H9 (cell line): ENCODE data around the gene EFNB3. TPM values are rescaled to one million over a fixed set of nuclear protein-coding genes. Genes with fewer than 3 reads are reported as not detected.

Experiments
- DNase-seq: peaks from one replicate; pipeline ENCODE4 v3.0.0-alpha.2; 2017
- H2AFZ ChIP-seq: one replicate; pipeline ENCODE4 v1.6.1; 2013; ENCODE audit warnings: mild to moderate bottlenecking, low read length, control low read depth, moderate library complexity
- H2AK5ac ChIP-seq: 2 replicates; pipeline ENCODE4 v1.6.1; 2013; ENCODE audit warnings: low read length, control low read depth, mixed read lengths; ENCODE audit not compliant: insufficient read length
- H2BK120ac ChIP-seq: one replicate; pipeline ENCODE4 v1.6.1; 2013; ENCODE audit warnings: low read depth, mild to moderate bottlenecking, low read length, control low read depth, inconsistent platforms; ENCODE audit not compliant: poor library complexity, severe bottlenecking
- H2BK12ac ChIP-seq: 2 replicates; pipeline ENCODE4 v1.6.1; 2013; ENCODE audit warnings: low read length, control low read depth, mixed read lengths, low read depth; ENCODE audit not compliant: insufficient read length
- H2BK15ac ChIP-seq: 2 replicates; pipeline ENCODE4 v1.6.1; 2013; ENCODE audit warnings: low read depth, low read length, control low read depth
- H2BK20ac ChIP-seq: one replicate; pipeline ENCODE4 v1.6.1; 2013; ENCODE audit warnings: low read depth, mild to moderate bottlenecking, low read length, control low read depth, inconsistent platforms; ENCODE audit not compliant: poor library complexity, severe bottlenecking
- H2BK5ac ChIP-seq: 2 replicates; pipeline ENCODE4 v1.6.1; 2013; ENCODE audit warnings: low read length, control low read depth, mixed read lengths; ENCODE audit not compliant: insufficient read length
- H3K14ac ChIP-seq: 2 replicates; pipeline ENCODE4 v1.6.1; 2013; ENCODE audit warnings: low read length, control low read depth; ENCODE audit not compliant: insufficient read depth
- H3K18ac ChIP-seq: 2 replicates; pipeline ENCODE4 v1.6.1; 2013; ENCODE audit warnings: low read depth, mild to moderate bottlenecking, mixed read lengths, low read length, control low read depth; ENCODE audit not compliant: insufficient read length
- H3K23ac ChIP-seq: 2 replicates; pipeline ENCODE4 v1.6.1; 2013; ENCODE audit warnings: low read length, control low read depth, mixed read lengths, low read depth; ENCODE audit not compliant: insufficient read length
- H3K23me2 ChIP-seq: 2 replicates; pipeline ENCODE4 v1.6.1; 2013; ENCODE audit warnings: low read depth, mild to moderate bottlenecking, mixed read lengths, low read length, control low read depth; ENCODE audit not compliant: insufficient read length, poor library complexity, severe bottlenecking
- H3K27ac ChIP-seq: 2 replicates; pipeline ENCODE4 v1.5.1; 2013; ENCODE audit warnings: low read length, control low read depth, mixed read lengths, low read depth; ENCODE audit not compliant: insufficient read length
- H3K27me3 ChIP-seq: 2 replicates; pipeline ENCODE4 v1.6.1; 2013; ENCODE audit warnings: low read length, control low read depth, inconsistent platforms; ENCODE audit not compliant: insufficient read depth
- H3K4ac ChIP-seq: 2 replicates; pipeline ENCODE4 v1.6.1; 2013; ENCODE audit warnings: low read depth, mild to moderate bottlenecking, control low read depth, inconsistent platforms, low read length, moderate library complexity
- H3K4me1 ChIP-seq: 2 replicates; pipeline ENCODE4 v1.6.1; 2013; ENCODE audit warnings: low read length, control low read depth, inconsistent platforms; ENCODE audit not compliant: insufficient read depth
- H3K4me2 ChIP-seq: 2 replicates; pipeline ENCODE4 v1.6.1; 2013; ENCODE audit warnings: low read length, control low read depth, mixed read lengths; ENCODE audit not compliant: insufficient read length, insufficient read depth
- H3K56ac ChIP-seq: 2 replicates; pipeline ENCODE4 v1.6.1; 2013; ENCODE audit warnings: low read depth, mild to moderate bottlenecking, mixed read lengths, low read length, control low read depth; ENCODE audit not compliant: insufficient read length
- H3K79me1 ChIP-seq: 2 replicates; pipeline ENCODE4 v1.6.1; 2013; ENCODE audit warnings: low read depth, mild to moderate bottlenecking, moderate library complexity, low read length, control low read depth, inconsistent platforms; ENCODE audit not compliant: insufficient read depth, poor library complexity, severe bottlenecking
- H3K79me2 ChIP-seq: 2 replicates; pipeline ENCODE4 v1.6.1; 2013; ENCODE audit warnings: low read length, control low read depth, inconsistent platforms; ENCODE audit not compliant: insufficient read depth
- H3K9ac ChIP-seq: 2 replicates; pipeline ENCODE4 v1.6.1; 2013; ENCODE audit warnings: low read length, control low read depth, mixed read lengths; ENCODE audit not compliant: insufficient read length; ENCODE audit errors: extremely low read depth
- H3K9me3 ChIP-seq: one replicate; pipeline ENCODE4 v1.6.1; 2013; ENCODE audit warnings: low read depth, low read length, inconsistent platforms; ENCODE audit not compliant: control insufficient read depth
- H3T11ph ChIP-seq: one replicate; pipeline ENCODE4 v1.6.1; 2013; ENCODE audit warnings: mild to moderate bottlenecking, low read length, control low read depth, inconsistent platforms
- H4K20me1 ChIP-seq: one replicate; pipeline ENCODE4 v1.6.1; 2013; ENCODE audit not compliant: control insufficient read depth, insufficient read length, insufficient read depth
- H4K5ac ChIP-seq: 2 replicates; pipeline ENCODE4 v1.6.1; 2013; ENCODE audit warnings: low read depth, mild to moderate bottlenecking, mixed read lengths, low read length, control low read depth; ENCODE audit not compliant: insufficient read length
- H4K8ac ChIP-seq: replicated peaks from 2 replicates; pipeline ENCODE4 v1.6.1; 2013; ENCODE audit warnings: low read length, control low read depth, mixed read lengths, low read depth; ENCODE audit not compliant: insufficient read length
- H4K91ac ChIP-seq: 2 replicates; pipeline ENCODE4 v1.6.1; 2013; ENCODE audit warnings: low read depth, mild to moderate bottlenecking, moderate library complexity, mixed read lengths, low read length, control low read depth; ENCODE audit not compliant: insufficient read length
- H3K27ac Mint-ChIP-seq, 3 experiments: 2 replicates in 2 of 3; 3 replicates in 1 of 3; pipeline ENCODE4 v1.8.0; 2020 to 2021; ENCODE audit warnings: mixed read lengths in 3 of 3, mild to moderate bottlenecking in 1 of 3, moderate library complexity in 1 of 3
- H3K27me3 Mint-ChIP-seq: 2 replicates; pipeline ENCODE4 v1.8.0; 2021; ENCODE audit warnings: low read depth, mild to moderate bottlenecking, moderate library complexity, mixed read lengths
- H3K36me3 Mint-ChIP-seq, 3 experiments: 2 replicates in 2 of 3; 3 replicates in 1 of 3; pipeline ENCODE4 v1.8.0; 2020 to 2021; ENCODE audit warnings: low read depth in 3 of 3, mixed read lengths in 3 of 3; ENCODE audit not compliant: insufficient read depth in 1 of 3
- H3K4me1 Mint-ChIP-seq, 2 experiments: 2 replicates each; pipeline ENCODE4 v1.8.0; 2020; ENCODE audit warnings: mixed read lengths in 2 of 2
- H3K4me3 Mint-ChIP-seq, 2 experiments: 2 replicates in 1 of 2; 3 replicates in 1 of 2; pipeline ENCODE4 v1.8.0; 2020 to 2021; ENCODE audit warnings: mild to moderate bottlenecking in 2 of 2, mixed read lengths in 2 of 2, moderate library complexity in 1 of 2
- H3K9me3 Mint-ChIP-seq, 2 experiments: 2 replicates in 1 of 2; 3 replicates in 1 of 2; pipeline ENCODE4 v1.8.0; 2020; ENCODE audit warnings: mild to moderate bottlenecking in 2 of 2, mixed read lengths in 2 of 2, moderate library complexity in 1 of 2
- WGBS: extraction: QIAGEN DNeasy Blood & Tissue Kit; methylation state at CpG from one replicate; pipeline ENCODE4 v1.1.7; 2013; ENCODE audit warnings: missing lambda C conversion rate, low lambda C conversion rate, mixed read lengths; ENCODE audit not compliant: insufficient read length; ENCODE audit errors: extremely low coverage; 5-methylcytosine and 5-hydroxymethylcytosine counted together
- total RNA-seq: library from RNA; stranded (reverse); gene quantifications from 2 replicates; pipeline ENCODE4 v1.2.1, GENCODE V29; 2021
- TF ChIP-seq, protein P1 (sequence below): fragments of 200-600 bp; sonication (generic); conservative IDR thresholded peaks from 3 replicates; pipeline ENCODE4 v1.8.0; 2021; ENCODE audit warnings: antibody characterized with exemption, mild to moderate bottlenecking

Gene EFNB3
- total RNA-seq, 1 experiment from 2014 or later: 11.3 TPM

DNA sequence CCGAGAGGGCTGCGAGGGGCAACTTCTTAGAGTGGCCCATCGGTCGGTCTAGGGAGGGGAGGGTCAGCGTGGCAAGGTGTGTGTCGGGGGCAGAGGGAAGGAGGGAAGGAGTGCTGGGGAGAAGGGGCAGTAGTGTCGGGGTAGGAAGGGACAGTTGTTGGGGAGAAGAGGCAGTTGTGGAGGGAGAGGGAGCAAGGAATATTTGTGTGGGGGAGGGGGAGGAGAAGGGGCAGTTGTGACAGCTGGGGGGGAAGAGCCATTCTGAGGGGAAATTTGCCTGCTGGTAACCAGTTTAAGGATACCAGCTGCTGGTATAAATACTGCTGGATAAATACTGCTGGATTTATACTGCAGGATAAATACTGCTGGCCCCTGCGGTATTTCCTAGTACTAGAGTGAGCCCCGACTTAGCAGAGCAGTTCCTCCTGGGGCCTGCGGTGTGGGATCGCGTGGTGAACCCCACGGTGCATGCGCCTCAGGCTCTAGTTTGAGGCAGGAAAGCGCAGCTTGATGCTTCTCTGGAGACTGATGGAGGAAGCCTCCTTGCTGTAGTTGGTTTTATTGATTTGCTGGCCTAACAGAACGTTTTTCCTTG is 12.9 kb downstream of the EFNB3 start:
- peak overlapping the region; percentile 83 for H3K4me2 ChIP-seq
- no peaks in the 10 kb centered on the region for H3K9me3 ChIP-seq
- Mint-ChIP-seq H3K27me3 (peaks cover 59% of the 10 kb centered on the region), H3K9me3 (no peaks in the 10 kb centered on the region), H3K4me3 (peak overlapping the region; percentile 78 to 87), H3K36me3 (no peaks in the 10 kb centered on the region), H3K4me1 (peaks cover 33 to 54% of the 10 kb centered on the region in 2 experiments), H3K27ac (no peak overlapping the region)
- no peak overlapping the region for H2BK12ac ChIP-seq
- H4K91ac ChIP-seq: no peak overlapping the region
- no peak overlapping the region for H3K23ac ChIP-seq
- H2AFZ ChIP-seq: no peak overlapping the region
- H3K14ac ChIP-seq: no peak overlapping the region
- H4K5ac ChIP-seq: no peak overlapping the region
- H3K9ac ChIP-seq: no peak overlapping the region
- H2BK15ac ChIP-seq: no peak overlapping the region
- H4K8ac ChIP-seq: no peak overlapping the region
- no peak overlapping the region for H3K27ac ChIP-seq
- TF ChIP-seq, protein P1, sequence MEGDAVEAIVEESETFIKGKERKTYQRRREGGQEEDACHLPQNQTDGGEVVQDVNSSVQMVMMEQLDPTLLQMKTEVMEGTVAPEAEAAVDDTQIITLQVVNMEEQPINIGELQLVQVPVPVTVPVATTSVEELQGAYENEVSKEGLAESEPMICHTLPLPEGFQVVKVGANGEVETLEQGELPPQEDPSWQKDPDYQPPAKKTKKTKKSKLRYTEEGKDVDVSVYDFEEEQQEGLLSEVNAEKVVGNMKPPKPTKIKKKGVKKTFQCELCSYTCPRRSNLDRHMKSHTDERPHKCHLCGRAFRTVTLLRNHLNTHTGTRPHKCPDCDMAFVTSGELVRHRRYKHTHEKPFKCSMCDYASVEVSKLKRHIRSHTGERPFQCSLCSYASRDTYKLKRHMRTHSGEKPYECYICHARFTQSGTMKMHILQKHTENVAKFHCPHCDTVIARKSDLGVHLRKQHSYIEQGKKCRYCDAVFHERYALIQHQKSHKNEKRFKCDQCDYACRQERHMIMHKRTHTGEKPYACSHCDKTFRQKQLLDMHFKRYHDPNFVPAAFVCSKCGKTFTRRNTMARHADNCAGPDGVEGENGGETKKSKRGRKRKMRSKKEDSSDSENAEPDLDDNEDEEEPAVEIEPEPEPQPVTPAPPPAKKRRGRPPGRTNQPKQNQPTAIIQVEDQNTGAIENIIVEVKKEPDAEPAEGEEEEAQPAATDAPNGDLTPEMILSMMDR: no peak
- no peak overlapping the region for H2BK120ac ChIP-seq
- H4K20me1 ChIP-seq: no peaks in the 10 kb centered on the region
- H3K79me1 ChIP-seq: no peaks in the 10 kb centered on the region
- no CpG with 5 or more reads among the region's 16 CpGs for WGBS
- no peak overlapping the region for H2BK5ac ChIP-seq
- H3T11ph ChIP-seq: no peak overlapping the region
- no peaks in the 10 kb centered on the region for H3K79me2 ChIP-seq
- peaks cover 4% of the 10 kb centered on the region; the same call in 1 of the 2 replicates for H3K4me1 ChIP-seq
- no peak overlapping the region for H3K18ac ChIP-seq
- H2AK5ac ChIP-seq: no peak overlapping the region
- no peak overlapping the region for H3K56ac ChIP-seq
- H3K27me3 ChIP-seq: no peaks in the 10 kb centered on the region; the same call in 1 of the 2 replicates
- DNase-seq: peak; percentile 31
- peaks cover 8% of the 10 kb centered on the region for H3K23me2 ChIP-seq
- no peak overlapping the region for H3K4ac ChIP-seq
- H2BK20ac ChIP-seq: no peak overlapping the region
